Measurements from ENCODE around the gene BCHE.

DNA sequence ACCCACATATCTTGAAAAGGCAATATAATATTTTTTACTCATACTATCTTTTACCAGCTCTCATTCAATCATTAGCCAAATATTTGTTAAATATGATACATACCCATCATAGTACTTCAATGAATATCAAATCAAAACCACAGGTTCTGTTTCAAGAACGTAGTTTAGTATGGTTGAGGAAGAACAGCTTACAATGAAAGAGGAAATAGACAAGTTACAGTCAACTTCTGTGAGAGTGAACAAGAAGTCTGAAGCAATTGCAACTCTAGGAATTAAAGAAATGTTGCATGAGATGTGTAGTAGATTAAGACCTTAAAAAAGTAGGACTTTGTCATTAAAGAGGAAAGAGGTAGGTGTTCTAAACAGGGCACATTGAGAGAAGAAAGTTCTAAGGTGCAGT lies 9.3 kb downstream of the BCHE start:
- TF ChIP-seq EZH2 (IDR thresholded peaks at IDR 0.05), result no peak
- TF ChIP-seq FOXP2 (optimal IDR thresholded peaks at IDR 0.05; ENCODE audit: control extremely low read depth, extremely low read length, insufficient read depth), result no peak

All from SK-N-MC (cell line).